HepG2 (cell line): ENCODE results near the gene RGS6.

Experiments
- ARID5B ChIP-seq: IDR thresholded peaks from 2 replicates; pipeline ENCODE4 v1.4.0; 2020; ENCODE audit warnings: mild to moderate bottlenecking, missing genetic modification reagents
- CBFB ChIP-seq: sonication (generic); formaldehyde crosslinking; IDR thresholded peaks from 2 replicates; pipeline ENCODE4 v1.4.0; 2020; ENCODE audit warnings: missing genetic modification reagents
- CEBPB ChIP-seq: IDR thresholded peaks from 2 replicates; pipeline ENCODE4 v1.6.1; 2011; ENCODE audit warnings: low read depth, low read length, improper control_type of control experiment, borderline replicate concordance
- CHD4 ChIP-seq: fragments of 200-600 bp; sonication (generic); IDR thresholded peaks from 2 replicates; pipeline ENCODE4 v1.7.0; 2017; ENCODE audit warnings: mild to moderate bottlenecking, low read length, borderline replicate concordance
- CREB1 ChIP-seq, 2 experiments: fragments of 450-650 bp in 1 of 2; IDR thresholded peaks; 2 replicates each; pipeline ENCODE4 v1.6.1; 2016 to 2017; ENCODE audit warnings: control low read depth in 1 of 2, mild to moderate bottlenecking in 1 of 2, missing compliant biosample characterization in 1 of 2, missing genetic modification characterization in 1 of 2
- EP300 ChIP-seq, 3 experiments: sonication (generic) in 1 of 3; formaldehyde crosslinking in 1 of 3; IDR thresholded peaks; 2 replicates each; pipeline versions ENCODE4 v1.5.1 to v1.6.1; 2011 to 2020; ENCODE audit warnings: low read depth in 2 of 3, low read length in 2 of 3, borderline replicate concordance in 1 of 3, improper control_type of control experiment in 1 of 3, mild to moderate bottlenecking in 1 of 3, missing genetic modification reagents in 1 of 3, moderate library complexity in 1 of 3
- GABPB1 ChIP-seq: IDR thresholded peaks from 2 replicates; pipeline ENCODE4 v1.6.1; 2016; ENCODE audit warnings: mild to moderate bottlenecking, missing genetic modification reagents, moderate library complexity, missing compliant biosample characterization
- IRF1 ChIP-seq: sonication (generic); formaldehyde crosslinking; IDR thresholded peaks from 2 replicates; pipeline ENCODE4 v1.4.0; 2020; ENCODE audit warnings: low read depth, mild to moderate bottlenecking, missing genetic modification reagents
- KLF9 ChIP-seq: IDR thresholded peaks from 2 replicates; pipeline ENCODE4 v1.6.1; 2016; ENCODE audit warnings: low read depth
- MAZ ChIP-seq, 2 experiments: sonication (generic) in 1 of 2; formaldehyde crosslinking in 1 of 2; IDR thresholded peaks; 2 replicates each; pipeline versions ENCODE4 v1.5.0 to v1.6.1; 2012 to 2020; ENCODE audit warnings: low read depth in 2 of 2, mild to moderate bottlenecking in 2 of 2, borderline replicate concordance in 1 of 2, improper control_type of control experiment in 1 of 2, low read length in 1 of 2, missing genetic modification reagents in 1 of 2, moderate library complexity in 1 of 2
- PHF20 ChIP-seq: sonication (generic); formaldehyde crosslinking; IDR thresholded peaks from 2 replicates; pipeline ENCODE4 v1.5.0; 2020; ENCODE audit warnings: mild to moderate bottlenecking, missing genetic modification reagents
- SP4 ChIP-seq: sonication (generic); formaldehyde crosslinking; IDR thresholded peaks from 2 replicates; pipeline ENCODE4 v1.8.1; 2023; ENCODE audit warnings: mild to moderate bottlenecking, missing genetic modification reagents
- THRA ChIP-seq: sonication (generic); formaldehyde crosslinking; IDR thresholded peaks from 2 replicates; pipeline ENCODE4 v1.4.0; 2020; ENCODE audit warnings: missing genetic modification reagents, borderline replicate concordance
- ZNF775 ChIP-seq: sonication (generic); formaldehyde crosslinking; IDR thresholded peaks from 2 replicates; pipeline ENCODE4 v1.4.0; 2020; ENCODE audit warnings: missing genetic modification reagents, mild to moderate bottlenecking, moderate library complexity, borderline replicate concordance

- TF ChIP-seq CEBPB (no peak), GABPB1 (no peak), ARID5B (CRISPR knock-in tag) (no peak), SP4 (no peak), MAZ (IDR thresholded peaks at IDR 0.05; ENCODE audit: borderline replicate concordance, low read depth, low read length) (no peak), MAZ (CRISPR knock-in tag; IDR thresholded peaks at IDR 0.05; ENCODE audit: low read depth) (no peak), IRF1 (CRISPR knock-in tag) (no peak), THRA (CRISPR knock-in tag) (no peak), EP300 (IDR thresholded peaks at IDR 0.05; ENCODE audit: low read depth in 2 of 2, low read length in 2 of 2) (no peak), EP300 (CRISPR knock-in tag; IDR thresholded peaks at IDR 0.05; ENCODE audit: borderline replicate concordance) (no peak), ZNF775 (CRISPR knock-in tag) (no peak), CHD4 (no peak), KLF9 (CRISPR knock-in tag) (no peak), CREB1 (IDR thresholded peaks at IDR 0.05) (no peak), CREB1 (CRISPR knock-in tag; IDR thresholded peaks at IDR 0.05) (no peak), PHF20 (CRISPR knock-in tag) (no peak), CBFB (CRISPR knock-in tag) (no peak)
These were observed 132.3 kb downstream of the RGS6 start for GRCh38 chr14:72064501-72064900.
